HG02884 (cell line): Measurements from ENCODE around the gene TXNDC17.
"Not testable (repeated sequence)": the region's sequence is repeated elsewhere in the genome, so short reads cannot be mapped to it uniquely, and the experiment has no call there.

Source experiments
- ATAC-seq: cut with Tn5 transposase; IDR thresholded peaks from one replicate; pipeline ENCODE4 v1.9.1; 2021; ENCODE audit warnings: mild to moderate bottlenecking, moderate library complexity; ENCODE audit not compliant: unreplicated experiment

The TXNDC17 gene

GRCh38 chr17:6660101-6660500 lies 19.2 kb downstream of the TXNDC17 start:
- ATAC-seq: no peak

- no peak for ATAC-seq
Observed at GRCh38 chr17:6660805-6661463, 20.1 kb downstream of the TXNDC17 start.

GRCh38 chr17:6661464-6661848 lies 20.6 kb downstream of the TXNDC17 start:
- no peak for ATAC-seq

DNA sequence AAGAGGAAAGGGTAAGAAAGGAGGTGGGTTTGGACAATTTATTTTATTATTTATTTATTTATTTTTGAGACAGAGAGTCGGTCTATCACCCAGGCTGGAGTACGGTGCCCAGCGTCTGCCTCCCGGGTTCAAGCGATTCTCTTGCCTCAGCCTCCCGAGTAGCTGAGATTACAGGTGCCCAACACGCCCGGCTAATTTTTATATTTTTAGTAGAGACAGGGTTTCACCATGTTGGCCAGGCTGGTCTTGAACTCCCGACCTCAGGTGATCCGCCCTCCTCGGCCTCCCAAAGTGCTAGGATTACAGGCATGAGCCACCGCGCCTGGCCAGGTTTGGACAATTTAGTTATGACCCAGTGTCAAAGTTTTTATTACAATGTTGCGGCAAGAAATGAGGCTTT lies 22.3 kb downstream of the TXNDC17 start:
- not testable (repeated sequence) for ATAC-seq

GRCh38 chr17:6666077-6666521 lies 25.2 kb downstream of the TXNDC17 start:
- ATAC-seq: no peak

DNA sequence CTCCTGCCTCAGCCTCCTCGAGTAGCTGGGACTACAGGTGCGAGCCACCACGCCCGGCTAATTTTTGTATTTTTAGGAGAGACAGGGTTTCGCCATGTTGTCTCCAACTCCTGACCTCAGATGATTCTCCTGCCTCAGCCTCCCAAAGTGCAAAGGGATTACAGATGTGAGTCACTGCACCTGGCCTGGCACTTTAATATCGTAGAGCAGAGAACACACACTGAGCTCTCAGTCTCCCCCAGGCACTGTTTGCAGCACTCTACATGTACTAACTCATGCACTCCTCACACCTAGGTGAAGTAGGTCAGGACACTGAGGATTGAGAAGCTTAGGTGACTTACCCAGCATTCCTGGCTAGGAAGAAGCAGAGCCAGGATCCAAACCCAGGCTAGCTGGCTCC lies 25.7 kb downstream of the TXNDC17 start:
- no peak for ATAC-seq

DNA sequence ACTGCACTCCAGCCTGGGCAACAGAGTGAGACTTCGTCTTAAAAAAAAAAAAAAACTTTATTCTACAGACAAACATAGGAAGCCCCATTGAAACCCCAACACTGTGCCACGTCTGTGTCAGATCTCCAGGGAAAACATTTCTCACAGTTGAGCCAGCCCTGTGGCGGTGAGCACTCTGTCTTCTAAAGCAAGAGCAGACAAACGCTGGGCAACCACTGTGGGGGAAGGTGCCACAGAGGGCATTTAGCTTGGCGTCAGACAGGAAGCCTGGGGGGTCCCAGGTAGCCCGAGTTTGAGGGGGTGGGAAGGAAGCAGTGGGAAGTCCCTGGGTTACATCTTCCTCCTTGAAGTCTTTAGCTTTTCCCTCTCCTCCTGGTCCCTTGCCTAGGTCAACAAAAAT lies 26.7 kb downstream of the TXNDC17 start:
- ATAC-seq: no peak

DNA sequence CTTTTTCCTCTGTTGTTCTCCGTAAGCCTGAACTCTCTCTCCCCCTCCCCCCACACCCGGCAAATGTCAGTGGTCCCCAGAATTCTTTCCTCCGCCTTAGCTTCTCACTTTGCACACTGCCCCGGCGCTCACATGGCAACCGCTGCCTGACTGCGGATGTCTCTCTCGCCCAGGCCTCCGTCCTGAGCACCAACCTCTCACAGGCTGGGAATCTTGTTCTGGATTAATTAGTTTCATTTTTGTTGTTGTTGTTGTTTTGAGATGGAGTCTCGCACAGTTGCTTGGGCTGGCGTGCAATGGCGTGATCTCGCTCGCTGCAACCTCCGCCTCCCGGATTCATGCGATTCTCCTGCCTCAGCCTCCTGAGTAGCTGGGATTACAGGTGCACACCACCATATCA lies 27.4 kb downstream of the TXNDC17 start:
- ATAC-seq: no peak

- ATAC-seq: no peak
Observed at GRCh38 chr17:6668727-6669425, 28.0 kb downstream of the TXNDC17 start.

- ATAC-seq: no peak
Observed at GRCh38 chr17:6669479-6670212, 28.8 kb downstream of the TXNDC17 start.

DNA sequence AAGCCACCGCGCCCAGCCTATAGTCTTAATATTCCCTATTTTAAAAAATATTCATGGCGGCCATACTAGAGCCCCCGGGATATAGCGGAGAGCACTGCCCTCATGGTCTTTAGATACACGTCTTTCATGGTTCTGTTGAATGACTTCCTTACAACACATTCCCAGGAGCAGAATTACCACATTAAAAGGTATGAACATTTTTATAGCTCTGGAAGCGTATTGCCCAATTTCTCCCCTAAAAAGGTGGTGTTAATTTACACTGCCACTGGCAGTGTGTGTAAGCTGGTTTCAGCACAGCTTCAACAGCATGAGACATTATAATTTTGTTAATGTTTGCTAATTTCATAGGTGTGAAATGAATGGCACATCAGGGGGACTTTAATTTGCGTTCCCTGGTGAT lies 29.7 kb downstream of the TXNDC17 start:
- ATAC-seq: no peak

- ATAC-seq: no peak
Observed at GRCh38 chr17:6670999-6671398, 30.1 kb downstream of the TXNDC17 start.

GRCh38 chr17:6671431-6671830 lies 30.6 kb downstream of the TXNDC17 start:
- ATAC-seq: no peak

- ATAC-seq: no peak
Observed at GRCh38 chr17:6674586-6674985, 33.7 kb downstream of the TXNDC17 start.

- ATAC-seq: no peak
Observed at GRCh38 chr17:6675201-6675825, 34.5 kb downstream of the TXNDC17 start.

DNA sequence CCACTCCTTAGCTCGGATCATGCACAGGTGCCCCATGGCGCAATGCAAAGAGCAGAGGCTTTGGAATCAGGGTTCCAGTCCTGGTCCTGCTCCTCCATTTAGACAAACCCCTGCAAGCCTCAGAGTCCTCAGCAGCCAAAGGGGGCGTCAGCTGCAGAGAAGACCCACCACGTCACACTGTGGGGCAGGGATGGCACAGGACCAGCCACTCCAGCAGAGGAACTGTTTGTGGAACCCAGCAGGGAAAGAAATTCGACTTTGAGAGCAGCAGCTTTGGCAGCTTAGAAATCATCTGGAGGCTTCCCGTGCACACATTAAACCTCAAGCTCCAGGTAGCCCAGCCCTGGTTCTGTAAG lies 35.9 kb downstream of the TXNDC17 start:
- no peak for ATAC-seq

GRCh38 chr17:6677158-6677831 lies 36.4 kb downstream of the TXNDC17 start:
- ATAC-seq: no peak

DNA sequence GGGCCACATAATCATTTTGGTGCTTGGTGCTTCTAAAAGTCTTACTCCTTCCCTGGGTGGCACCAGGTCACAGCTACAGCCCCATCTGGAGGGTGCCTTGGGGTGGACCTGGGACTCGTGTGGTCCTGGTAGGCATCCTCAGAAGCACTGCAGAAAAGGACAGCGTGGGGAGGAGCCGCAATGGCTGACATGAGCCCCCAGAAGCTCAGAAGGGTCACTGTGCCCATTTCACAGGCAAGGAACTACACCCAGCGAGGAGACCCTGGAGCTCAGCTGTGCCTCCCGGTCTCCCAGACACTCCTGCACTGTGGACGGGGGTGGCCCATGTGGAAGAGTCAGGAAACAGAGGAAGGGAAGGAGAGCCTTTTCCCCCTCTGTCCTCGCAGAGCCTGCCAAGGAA lies 37.1 kb downstream of the TXNDC17 start:
- no peak for ATAC-seq

DNA sequence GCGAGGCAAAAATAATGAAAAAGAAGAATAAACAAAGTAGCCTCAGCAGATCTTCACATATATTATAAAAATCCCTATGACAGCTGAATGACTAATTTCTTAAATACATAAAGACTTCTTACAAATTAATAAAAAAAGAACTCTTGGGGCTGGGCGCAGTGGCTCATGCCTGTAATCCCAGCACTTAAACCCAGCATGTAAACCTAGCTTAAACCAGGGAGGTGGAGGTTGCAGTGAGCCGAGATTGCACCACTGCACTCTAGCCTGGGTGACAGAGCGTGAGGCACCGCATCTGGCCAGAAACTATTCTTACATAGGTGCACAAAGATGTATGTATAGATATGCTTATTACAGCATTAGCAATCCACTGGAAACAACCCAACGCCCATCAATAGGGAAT lies 38.4 kb downstream of the TXNDC17 start:
- no peak for ATAC-seq

DNA sequence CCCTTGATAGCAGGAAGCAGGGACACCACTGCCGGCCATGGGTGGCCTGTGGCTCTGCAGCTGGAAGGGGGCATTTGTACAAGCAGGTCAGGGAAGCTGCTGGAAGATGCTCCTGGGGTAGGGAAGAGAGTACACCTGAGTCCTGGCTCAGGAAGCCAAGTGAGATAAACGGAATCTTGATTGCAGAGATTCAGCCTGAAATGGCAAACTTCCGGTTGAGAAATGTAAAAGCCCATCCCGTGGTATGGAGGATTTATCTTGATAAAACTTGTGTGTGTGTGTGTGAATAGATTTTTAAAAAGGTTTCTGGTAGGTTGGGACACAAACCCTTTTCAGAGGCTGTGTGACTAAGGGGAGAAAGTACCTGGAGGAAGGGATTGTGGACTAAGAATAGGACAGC lies 40.3 kb downstream of the TXNDC17 start:
- no peak for ATAC-seq

DNA sequence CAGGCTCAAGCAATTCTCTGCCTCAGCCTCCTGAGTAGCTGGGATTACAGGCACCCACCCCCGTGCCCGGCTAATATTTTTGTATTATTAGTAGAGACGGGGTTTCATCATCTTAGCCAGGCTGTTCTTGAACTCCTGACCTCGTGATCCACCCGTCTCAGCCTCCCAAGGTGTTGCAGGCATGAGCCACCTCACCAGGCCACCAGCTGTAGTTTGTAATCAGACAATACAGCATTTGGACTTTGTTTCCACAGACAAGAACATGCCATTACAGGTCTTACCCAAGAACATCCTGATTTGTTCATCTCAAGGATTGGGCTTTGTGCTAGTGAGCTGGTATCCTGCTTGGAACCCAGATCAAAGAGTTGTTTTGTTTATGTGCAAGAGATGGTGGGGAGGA lies 40.8 kb downstream of the TXNDC17 start:
- no peak for ATAC-seq
